AG04450 (cell line): Measurements from ENCODE around the gene TBKBP1. TPM values are rescaled to one million over a fixed set of nuclear protein-coding genes. Genes with fewer than 3 reads are reported as not detected.

Experiments used
- CTCF ChIA-PET: fragments of 300-600, 350-600 bp; formaldehyde crosslinking; extraction: SDS; loops from one replicate; lab custom pipeline; 2022; ENCODE audit warnings: antibody characterized with exemption, inconsistent platforms; lab: Charles Lee
- POLR2A ChIA-PET: fragments of 350-600 bp; formaldehyde crosslinking; extraction: SDS; loops from one replicate; lab custom pipeline; 2021; ENCODE audit warnings: antibody characterized with exemption, inconsistent platforms; lab: Yijun Ruan, JAX
- DNase-seq: peaks from one replicate; pipeline ENCODE4 v3.0.0-alpha.2; 2011; ENCODE audit warnings: low read depth, low spot score
- H3K27ac ChIP-seq: one replicate; pipeline ENCODE4 v1.5.1; 2012; ENCODE audit warnings: low read depth, low read length, control low read depth
- H3K27me3 ChIP-seq: one replicate; pipeline ENCODE4 v1.6.0; 2012; ENCODE audit warnings: low read length; ENCODE audit not compliant: control insufficient read depth, insufficient read depth
- H3K4me3 ChIP-seq: 2 replicates; pipeline ENCODE4 v1.5.1; 2011; ENCODE audit warnings: mild to moderate bottlenecking, low read depth, low read length, control low read depth
- H3K9me3 ChIP-seq: 2 replicates; pipeline ENCODE4 v1.5.1; 2012; ENCODE audit warnings: low read length; ENCODE audit not compliant: control insufficient read depth, insufficient read depth
- polyA plus RNA-seq: library from polyadenylated mRNA; depleted of rRNA; stranded (reverse); fragments of >200 nt; gene quantifications from 2 replicates; pipeline ENCODE4 v1.2.3, GENCODE V29; 2011
- TF ChIP-seq, protein P1 (sequence below): IDR thresholded peaks from 2 replicates; pipeline ENCODE4 v1.5.1; 2011; ENCODE audit warnings: low read depth, low read length, control low read depth, inconsistent platforms

Gene TBKBP1
- polyA plus RNA-seq, 1 experiment = 4.8 TPM

DNA sequence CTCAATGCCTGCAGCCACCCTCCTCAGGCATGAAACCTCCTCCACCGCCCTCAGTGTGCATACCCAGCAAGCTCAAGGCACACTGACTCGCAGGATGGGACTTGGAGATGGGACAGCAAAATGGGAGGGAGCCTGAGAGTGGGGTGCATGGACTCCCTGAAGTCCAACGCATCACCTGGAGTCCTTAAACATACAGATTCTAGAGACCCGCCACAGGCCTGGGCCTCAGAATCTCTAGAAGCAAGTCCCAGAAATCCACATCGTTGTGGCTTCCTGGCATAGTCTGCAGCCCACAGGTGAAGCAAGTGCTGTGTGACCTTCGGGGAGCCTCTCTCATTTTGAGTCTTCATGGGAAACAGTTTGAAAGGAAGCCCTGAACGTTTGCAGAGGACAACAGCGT is 35.5 kb downstream of the TBKBP1 start:
- no peaks in the 10 kb centered on the region; the same call in 1 of the 2 replicates for H3K9me3 ChIP-seq
- H3K4me3 ChIP-seq = no peak overlapping the region
- H3K27ac ChIP-seq = no peak overlapping the region
- H3K27me3 ChIP-seq = peaks cover 82% of the 10 kb centered on the region
- DNase-seq = no peak
- ChIA-PET POLR2A (no interaction called here), CTCF (no interaction called here)
- TF ChIP-seq, protein P1, sequence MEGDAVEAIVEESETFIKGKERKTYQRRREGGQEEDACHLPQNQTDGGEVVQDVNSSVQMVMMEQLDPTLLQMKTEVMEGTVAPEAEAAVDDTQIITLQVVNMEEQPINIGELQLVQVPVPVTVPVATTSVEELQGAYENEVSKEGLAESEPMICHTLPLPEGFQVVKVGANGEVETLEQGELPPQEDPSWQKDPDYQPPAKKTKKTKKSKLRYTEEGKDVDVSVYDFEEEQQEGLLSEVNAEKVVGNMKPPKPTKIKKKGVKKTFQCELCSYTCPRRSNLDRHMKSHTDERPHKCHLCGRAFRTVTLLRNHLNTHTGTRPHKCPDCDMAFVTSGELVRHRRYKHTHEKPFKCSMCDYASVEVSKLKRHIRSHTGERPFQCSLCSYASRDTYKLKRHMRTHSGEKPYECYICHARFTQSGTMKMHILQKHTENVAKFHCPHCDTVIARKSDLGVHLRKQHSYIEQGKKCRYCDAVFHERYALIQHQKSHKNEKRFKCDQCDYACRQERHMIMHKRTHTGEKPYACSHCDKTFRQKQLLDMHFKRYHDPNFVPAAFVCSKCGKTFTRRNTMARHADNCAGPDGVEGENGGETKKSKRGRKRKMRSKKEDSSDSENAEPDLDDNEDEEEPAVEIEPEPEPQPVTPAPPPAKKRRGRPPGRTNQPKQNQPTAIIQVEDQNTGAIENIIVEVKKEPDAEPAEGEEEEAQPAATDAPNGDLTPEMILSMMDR = no peak

DNA sequence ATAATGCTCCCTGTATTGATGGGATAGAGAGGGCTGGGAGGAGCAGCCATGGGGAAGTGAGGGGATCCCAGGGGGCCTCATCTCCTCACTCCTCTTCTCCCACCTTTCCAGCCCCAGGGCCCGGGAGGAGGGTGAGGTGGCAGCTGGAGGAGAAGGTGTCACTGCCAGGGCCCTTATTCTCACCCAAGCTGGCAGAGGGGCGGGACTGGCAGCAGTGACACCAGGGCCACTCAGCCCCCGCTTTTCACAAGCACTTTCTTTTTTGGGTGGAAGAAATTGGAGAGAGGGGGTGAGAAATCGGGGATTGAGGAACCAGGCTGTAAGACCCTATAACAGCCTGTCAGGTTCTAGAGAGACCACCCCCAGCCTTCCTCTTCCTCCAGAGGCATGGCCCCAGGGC is 36.7 kb downstream of the TBKBP1 start:
- ChIA-PET POLR2A (no interaction called here), CTCF (no interaction called here)
- Histone ChIP-seq H3K27me3 (peaks cover 83% of the 10 kb centered on the region), H3K9me3 (no peaks in the 10 kb centered on the region), H3K27ac (no peak overlapping the region), H3K4me3 (no peak overlapping the region)
- DNase-seq = no peak
- TF ChIP-seq, protein P1 = no peak

DNA sequence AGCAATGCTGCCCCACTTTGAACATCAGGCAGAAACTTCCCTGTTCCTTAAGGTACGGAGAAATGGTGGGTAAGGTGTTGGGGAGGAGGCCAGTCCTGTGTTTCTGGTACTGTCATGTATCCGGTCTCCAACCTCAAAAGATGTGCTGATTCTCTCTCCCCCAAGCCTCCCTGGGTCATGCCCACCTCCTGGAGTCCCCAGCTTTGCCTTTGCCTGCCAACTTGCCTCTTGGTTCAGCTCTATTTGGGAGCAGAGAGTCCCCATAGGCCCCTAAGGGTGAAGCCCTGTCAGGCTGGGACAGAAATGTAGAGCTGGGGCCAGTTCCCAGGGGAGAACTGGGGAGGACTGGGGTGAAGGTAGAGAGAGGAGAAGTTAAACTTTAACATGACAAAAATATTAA is 37.4 kb downstream of the TBKBP1 start:
- ChIA-PET POLR2A (no interaction called here), CTCF (interaction anchor here (0.6 kb wide), 1 partner anchor 180 kb away, joined by 5 read pairs; no protein-coding TSS in a partner anchor)
- Histone ChIP-seq H3K4me3 (no peak overlapping the region), H3K27me3 (peaks cover 78% of the 10 kb centered on the region), H3K9me3 (no peaks in the 10 kb centered on the region), H3K27ac (no peak overlapping the region)
- DNase-seq = no peak
- TF ChIP-seq, protein P1 = no peak

DNA sequence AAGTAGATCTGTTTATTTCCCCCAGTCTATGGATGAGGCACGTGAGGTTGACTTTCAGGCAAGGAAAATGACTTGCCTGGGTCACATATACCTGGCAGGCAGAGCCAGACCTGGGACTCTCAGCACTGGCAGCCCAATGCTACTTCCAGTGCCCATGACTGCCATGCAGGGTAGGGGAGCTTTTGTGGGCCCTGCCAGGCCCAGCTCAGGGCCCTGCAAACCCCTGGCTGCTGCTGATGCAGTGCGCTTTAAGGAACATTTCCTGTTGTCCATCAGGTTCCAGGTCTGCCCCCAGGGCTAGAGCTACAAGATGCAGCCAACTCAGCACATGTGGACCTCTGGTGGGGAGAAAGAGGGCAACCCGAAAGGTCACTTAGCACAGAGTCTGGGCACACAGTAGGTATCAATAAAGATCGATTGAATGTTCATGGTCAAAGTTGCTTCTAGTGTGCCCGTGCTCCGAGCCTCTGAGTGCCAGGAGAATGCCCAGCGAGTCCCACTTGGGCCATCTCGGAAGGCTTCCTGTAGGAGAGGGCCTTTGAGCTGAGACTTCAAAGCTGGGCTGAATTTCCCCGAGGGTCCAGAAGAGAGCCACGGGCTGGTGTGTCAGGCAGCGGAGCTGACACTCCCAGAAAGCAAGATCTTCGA is 38.6 kb downstream of the TBKBP1 start:
- Histone ChIP-seq H3K9me3 (no peaks in the 10 kb centered on the region), H3K27me3 (peaks cover 72% of the 10 kb centered on the region), H3K27ac (no peak overlapping the region), H3K4me3 (no peak overlapping the region)
- no peak for DNase-seq
- TF ChIP-seq, protein P1 = no peak
- ChIA-PET POLR2A (no interaction called here), CTCF (no interaction called here)

DNA sequence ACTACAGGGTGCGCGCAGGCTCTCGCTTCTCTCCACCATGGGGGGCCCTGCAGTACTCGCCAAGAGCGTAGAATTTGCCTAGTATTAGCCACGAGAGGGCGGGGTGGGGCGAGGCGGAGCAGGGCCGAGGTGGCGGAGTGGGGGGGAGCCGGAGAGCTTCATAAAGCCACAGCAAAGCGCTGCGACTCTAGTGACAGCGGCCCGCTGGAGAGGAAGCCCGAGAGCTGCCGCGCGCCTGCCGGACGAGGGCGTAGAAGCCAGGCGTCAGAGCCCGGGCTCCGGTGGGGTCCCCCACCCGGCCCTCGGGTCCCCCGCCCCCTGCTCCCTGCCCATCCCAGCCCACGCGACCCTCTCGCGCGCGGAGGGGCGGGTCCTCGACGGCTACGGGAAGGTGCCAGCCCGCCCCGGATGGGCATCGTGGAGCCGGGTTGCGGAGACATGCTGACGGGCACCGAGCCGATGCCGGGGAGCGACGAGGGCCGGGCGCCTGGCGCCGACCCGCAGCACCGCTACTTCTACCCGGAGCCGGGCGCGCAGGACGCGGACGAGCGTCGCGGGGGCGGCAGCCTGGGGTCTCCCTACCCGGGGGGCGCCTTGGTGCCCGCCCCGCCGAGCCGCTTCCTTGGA is 39.2 kb downstream of the TBKBP1 start, which contains the start of gene TBX21:
TSS of gene TBX21 (plus strand) at position 190 of the 627 bp plus-strand sequence. CDS start at position 409, 219 bp downstream.
- CTCF ChIA-PET = no interaction called here
- no peak for DNase-seq
- TF ChIP-seq, protein P1 = no peak
- peaks cover 68% of the 10 kb centered on the region for H3K27me3 ChIP-seq
- H3K9me3 ChIP-seq = no peaks in the 10 kb centered on the region
- H3K27ac ChIP-seq = no peak within 1 kb of the TSS
- POLR2A ChIA-PET = no interaction called here
- no peak within 1 kb of the TSS for H3K4me3 ChIP-seq
